MCF 10A (cell line): Measurements from ENCODE around the gene TTLL1. TPM values are rescaled to one million over a fixed set of nuclear protein-coding genes. Genes with fewer than 3 reads are reported as not detected.

Experiments
- BruUV-seq: library from RNA; stranded (reverse); fragments of 400-500 nt; replicated peaks from 2 replicates; lab custom pipeline; 2021; lab: Mats Ljungman, UMichigan
- CTCF ChIA-PET: fragments of 300-600 bp; sonication (Branson Sonifier 250); formaldehyde crosslinking; extraction: SDS; loops from one replicate; lab custom pipeline; 2021; ENCODE audit warnings: antibody characterized with exemption, inconsistent platforms; lab: Yijun Ruan, JAX
- POLR2A ChIA-PET: fragments of 300-600, 350-650 bp; sonication (Branson Sonifier 250); formaldehyde crosslinking; extraction: SDS; loops from one replicate; lab custom pipeline; 2020; ENCODE audit warnings: antibody characterized with exemption, inconsistent platforms; lab: Yijun Ruan, JAX
- DNase-seq: peaks from one replicate; pipeline ENCODE4 v3.0.0-alpha.2; 2018; ENCODE audit not compliant: unreplicated experiment
- H3K27ac Mint-ChIP-seq: one replicate; pipeline ENCODE4 v1.8.0; 2022; ENCODE audit warnings: mild to moderate bottlenecking, low read depth, mixed read lengths; ENCODE audit not compliant: unreplicated experiment
- H3K27me3 Mint-ChIP-seq: one replicate; pipeline ENCODE4 v1.8.0; 2022; ENCODE audit warnings: mixed read lengths; ENCODE audit not compliant: insufficient read depth, unreplicated experiment
- H3K36me3 Mint-ChIP-seq: one replicate; pipeline ENCODE4 v1.8.0; 2022; ENCODE audit warnings: mild to moderate bottlenecking, moderate library complexity, mixed read lengths; ENCODE audit not compliant: insufficient read depth, unreplicated experiment
- H3K4me1 Mint-ChIP-seq: one replicate; pipeline ENCODE4 v1.8.0; 2022; ENCODE audit warnings: mixed read lengths; ENCODE audit not compliant: insufficient read depth, unreplicated experiment
- H3K4me3 Mint-ChIP-seq: one replicate; pipeline ENCODE4 v1.8.0; 2022; ENCODE audit warnings: mild to moderate bottlenecking, moderate library complexity, mixed read lengths; ENCODE audit not compliant: unreplicated experiment
- H3K9me3 Mint-ChIP-seq: one replicate; pipeline ENCODE4 v1.8.0; 2022; ENCODE audit warnings: mixed read lengths; ENCODE audit not compliant: unreplicated experiment
- intact Hi-C: fragments of 100-400 bp; cut with micrococcal nuclease; formaldehyde crosslinking; loops from 2 replicates; pipeline ENCODE4 v1.14.1; 2022
- total RNA-seq: library from RNA; stranded (reverse); gene quantifications from 2 replicates; pipeline ENCODE4 v1.2.3, GENCODE V29; 2022
- TF ChIP-seq, protein P1 (sequence below): fragments of 200-600 bp; IDR thresholded peaks from one replicate; pipeline ENCODE4 v1.8.0; 2022; ENCODE audit warnings: antibody characterized with exemption, mild to moderate bottlenecking; ENCODE audit not compliant: unreplicated experiment

TTLL1 gene
- total RNA-seq, 1 experiment from 2014 or later: 3.3 TPM

DNA sequence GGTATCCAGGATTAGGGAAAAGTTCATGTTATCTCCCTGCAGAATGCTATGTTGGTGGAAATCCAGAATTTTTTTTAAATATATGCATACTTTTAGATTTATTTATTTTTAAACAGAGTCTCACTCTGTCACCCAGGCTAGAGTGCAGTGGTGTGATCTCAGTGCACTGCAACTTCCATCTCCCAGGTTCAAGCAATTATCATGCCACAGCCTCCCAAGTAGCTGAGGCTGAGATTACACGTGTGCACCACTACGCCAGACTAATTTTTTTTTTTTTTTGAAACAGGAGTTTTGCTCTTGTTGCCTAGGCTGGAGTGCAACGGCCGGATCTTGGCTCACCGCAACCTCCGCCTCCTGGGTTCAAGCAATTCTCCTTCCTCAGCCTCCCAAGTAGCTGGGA is 76.8 kb downstream of the TTLL1 start:
- TF ChIP-seq, protein P1, sequence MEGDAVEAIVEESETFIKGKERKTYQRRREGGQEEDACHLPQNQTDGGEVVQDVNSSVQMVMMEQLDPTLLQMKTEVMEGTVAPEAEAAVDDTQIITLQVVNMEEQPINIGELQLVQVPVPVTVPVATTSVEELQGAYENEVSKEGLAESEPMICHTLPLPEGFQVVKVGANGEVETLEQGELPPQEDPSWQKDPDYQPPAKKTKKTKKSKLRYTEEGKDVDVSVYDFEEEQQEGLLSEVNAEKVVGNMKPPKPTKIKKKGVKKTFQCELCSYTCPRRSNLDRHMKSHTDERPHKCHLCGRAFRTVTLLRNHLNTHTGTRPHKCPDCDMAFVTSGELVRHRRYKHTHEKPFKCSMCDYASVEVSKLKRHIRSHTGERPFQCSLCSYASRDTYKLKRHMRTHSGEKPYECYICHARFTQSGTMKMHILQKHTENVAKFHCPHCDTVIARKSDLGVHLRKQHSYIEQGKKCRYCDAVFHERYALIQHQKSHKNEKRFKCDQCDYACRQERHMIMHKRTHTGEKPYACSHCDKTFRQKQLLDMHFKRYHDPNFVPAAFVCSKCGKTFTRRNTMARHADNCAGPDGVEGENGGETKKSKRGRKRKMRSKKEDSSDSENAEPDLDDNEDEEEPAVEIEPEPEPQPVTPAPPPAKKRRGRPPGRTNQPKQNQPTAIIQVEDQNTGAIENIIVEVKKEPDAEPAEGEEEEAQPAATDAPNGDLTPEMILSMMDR: no peak
- H3K36me3 Mint-ChIP-seq: no peaks in the 10 kb centered on the region
- CTCF ChIA-PET: interaction anchor here (0.6 to 0.9 kb wide), 2 partner anchors 19 to 75 kb away, joined by 3 read pairs; no protein-coding TSS in a partner anchor
- H3K4me1 Mint-ChIP-seq: peaks cover 17% of the 10 kb centered on the region
- no peaks in the 10 kb centered on the region for H3K27me3 Mint-ChIP-seq
- H3K4me3 Mint-ChIP-seq: no peak overlapping the region
- intact Hi-C loops: no loop called here
- POLR2A ChIA-PET: interaction anchor here (0.7 to 4.8 kb wide), 4 partner anchors 10 to 275 kb away, joined by 3 to 85 read pairs (median 23); no protein-coding TSS in a partner anchor
- no peaks in the 10 kb centered on the region for H3K9me3 Mint-ChIP-seq
- no TSS peak for BruUV-seq
- DNase-seq: no peak
- no peak overlapping the region for H3K27ac Mint-ChIP-seq

- peaks cover 19% of the 10 kb centered on the region for H3K4me1 Mint-ChIP-seq
- POLR2A ChIA-PET: interaction anchor here (0.6 kb wide), 1 partner anchor 48 kb away, joined by 5 read pairs; no protein-coding TSS in a partner anchor
- intact Hi-C loops: no loop called here
- no peak for DNase-seq
- H3K27ac Mint-ChIP-seq: no peak overlapping the region
- no TSS peak for BruUV-seq
- no peaks in the 10 kb centered on the region for H3K27me3 Mint-ChIP-seq
- CTCF ChIA-PET: interaction anchor here (0.6 kb wide), 1 partner anchor 21 kb away, joined by 4 read pairs; no protein-coding TSS in a partner anchor
- H3K9me3 Mint-ChIP-seq: no peaks in the 10 kb centered on the region
- no peaks in the 10 kb centered on the region for H3K36me3 Mint-ChIP-seq
- no peak overlapping the region for H3K4me3 Mint-ChIP-seq
- TF ChIP-seq, protein P1: no peak
Measured at GRCh38 chr22:43011079-43011478, 78.1 kb downstream of the TTLL1 start.

DNA sequence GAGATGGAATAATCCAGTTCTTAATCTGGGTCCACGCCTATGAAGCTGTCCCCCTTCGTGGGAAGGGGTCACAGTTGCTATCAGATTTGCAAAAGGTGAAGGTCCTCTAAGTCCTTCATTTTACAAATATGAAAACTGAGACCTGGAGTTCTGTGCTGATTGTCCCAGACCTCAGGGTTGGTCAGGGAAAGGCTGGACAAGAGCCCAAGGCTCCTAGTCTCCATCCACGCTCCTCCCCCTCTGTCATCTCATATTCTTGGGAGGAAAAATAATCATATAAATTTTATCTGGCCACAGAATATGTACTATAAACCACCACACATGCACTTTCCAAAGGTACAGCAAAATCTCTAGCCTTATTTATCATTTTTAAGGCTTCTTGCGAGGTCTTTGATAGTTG is 79.7 kb downstream of the TTLL1 start:
- intact Hi-C loops: no loop called here
- TF ChIP-seq, protein P1: no peak
- POLR2A ChIA-PET: no interaction called here
- no peak overlapping the region for H3K27ac Mint-ChIP-seq
- CTCF ChIA-PET: no interaction called here
- no peaks in the 10 kb centered on the region for H3K27me3 Mint-ChIP-seq
- no peaks in the 10 kb centered on the region for H3K36me3 Mint-ChIP-seq
- H3K4me3 Mint-ChIP-seq: no peak overlapping the region
- H3K4me1 Mint-ChIP-seq: peaks cover 19% of the 10 kb centered on the region
- no peaks in the 10 kb centered on the region for H3K9me3 Mint-ChIP-seq
- DNase-seq: no peak
- no TSS peak for BruUV-seq

DNA sequence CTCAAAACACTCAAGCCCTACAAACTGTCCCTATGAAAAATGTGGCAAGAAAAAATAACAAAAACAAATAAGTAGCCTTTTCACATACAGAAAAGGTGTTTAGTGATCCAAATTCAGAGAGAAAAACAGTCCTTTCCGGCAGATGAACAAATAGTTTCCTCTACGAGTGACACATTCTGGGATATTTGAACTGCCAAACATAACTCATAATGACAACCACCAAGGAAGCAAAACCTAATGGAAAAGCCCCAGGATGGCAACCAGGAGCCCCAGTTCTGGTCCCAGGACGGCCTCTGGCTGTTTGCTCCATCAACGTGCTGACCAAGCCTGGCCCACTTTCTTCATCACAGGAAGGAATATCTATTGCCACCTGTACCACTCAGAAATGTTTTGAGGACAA is 80.3 kb downstream of the TTLL1 start:
- no TSS peak for BruUV-seq
- intact Hi-C loops: no loop called here
- Mint-ChIP-seq H3K9me3 (no peaks in the 10 kb centered on the region), H3K27ac (no peak overlapping the region), H3K4me3 (no peak overlapping the region), H3K36me3 (no peaks in the 10 kb centered on the region), H3K27me3 (no peaks in the 10 kb centered on the region), H3K4me1 (peaks cover 20% of the 10 kb centered on the region)
- TF ChIP-seq, protein P1: no peak
- ChIA-PET POLR2A (no interaction called here), CTCF (no interaction called here)
- DNase-seq: no peak
